Measurements from ENCODE around the gene EYS.

Gene EYS

DNA sequence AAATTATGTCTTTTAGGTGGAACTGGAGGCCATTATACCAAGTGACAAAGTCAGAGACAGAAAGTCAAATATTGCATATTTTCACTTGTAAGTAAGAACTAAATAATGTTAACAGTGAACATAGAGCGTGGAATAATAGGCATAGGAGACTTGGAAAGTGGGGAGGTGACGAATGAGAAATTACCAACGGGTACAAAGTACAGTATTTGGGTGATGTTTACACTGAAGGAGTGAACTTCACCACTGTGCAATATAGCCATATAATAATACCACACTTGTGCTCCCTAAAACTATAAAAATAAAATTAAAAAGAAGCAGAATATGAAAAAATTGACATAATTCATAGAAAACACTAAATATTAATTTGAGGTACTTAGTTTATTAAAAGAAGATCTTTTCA is 14.9 kb downstream of the EYS start:
- no peaks in the 10 kb centered on the region for H3K9me3 ChIP-seq (ENCODE audit: control insufficient read depth, insufficient read depth, low read depth, low read length)
- H3K27me3 ChIP-seq (ENCODE audit: control insufficient read depth, insufficient read depth, low read length) = no peaks in the 10 kb centered on the region

GRCh38 chr6:65680232-65680631 is 26.8 kb downstream of the EYS start:
- Histone ChIP-seq H3K4me3 (ENCODE audit: low read depth, low read length) (no peak overlapping the region), H3K9me3 (ENCODE audit: control insufficient read depth, insufficient read depth, low read depth, low read length) (no peaks in the 10 kb centered on the region; the same call in 1 of the 2 replicates), H3K9ac (ENCODE audit: low read length) (no peak overlapping the region), H3K27me3 (ENCODE audit: control insufficient read depth, insufficient read depth, low read length) (no peaks in the 10 kb centered on the region), H3K36me3 (ENCODE audit: control insufficient read depth, insufficient read depth, low read length) (no peaks in the 10 kb centered on the region), H3K27ac (ENCODE audit: low read depth, low read length) (no peak overlapping the region), H3K4me1 (ENCODE audit: control insufficient read depth, insufficient read depth, low read length) (peaks cover 4% of the 10 kb centered on the region)

More for the DNA sequence above, 14.9 kb downstream of the EYS start:
- Histone ChIP-seq H3K9ac (ENCODE audit: low read length) (no peak overlapping the region), H3K27ac (ENCODE audit: low read depth, low read length) (no peak overlapping the region), H3K36me3 (ENCODE audit: control insufficient read depth, insufficient read depth, low read length) (no peaks in the 10 kb centered on the region), H3K4me3 (ENCODE audit: low read depth, low read length) (no peak overlapping the region), H3K4me1 (ENCODE audit: control insufficient read depth, insufficient read depth, low read length) (no peaks in the 10 kb centered on the region)

GRCh38 chr6:65671922-65672321 is 35.1 kb downstream of the EYS start:
- peaks cover 5% of the 10 kb centered on the region for H3K9me3 ChIP-seq (ENCODE audit: control insufficient read depth, insufficient read depth, low read depth, low read length)
- peak overlapping the region; percentile 64; the same call in 1 of the 2 replicates for H3K27ac ChIP-seq (ENCODE audit: low read depth, low read length)
- H3K9ac ChIP-seq (ENCODE audit: low read length) = peak overlapping the region; percentile 49
- H3K4me1 ChIP-seq (ENCODE audit: control insufficient read depth, insufficient read depth, low read length) = peaks cover 18% of the 10 kb centered on the region; the same call in 1 of the 2 replicates
- no peaks in the 10 kb centered on the region for H3K36me3 ChIP-seq (ENCODE audit: control insufficient read depth, insufficient read depth, low read length)
- H3K4me3 ChIP-seq (ENCODE audit: low read depth, low read length) = no peak overlapping the region; the same call in 1 of the 2 replicates
- no peaks in the 10 kb centered on the region for H3K27me3 ChIP-seq (ENCODE audit: control insufficient read depth, insufficient read depth, low read length)

- H3K36me3 ChIP-seq (ENCODE audit: control insufficient read depth, insufficient read depth, low read length) = no peaks in the 10 kb centered on the region
- H3K4me3 ChIP-seq (ENCODE audit: low read depth, low read length) = no peak overlapping the region
- H3K27me3 ChIP-seq (ENCODE audit: control insufficient read depth, insufficient read depth, low read length) = no peaks in the 10 kb centered on the region
- peaks cover 13% of the 10 kb centered on the region; the same call in 1 of the 2 replicates for H3K4me1 ChIP-seq (ENCODE audit: control insufficient read depth, insufficient read depth, low read length)
- no peak overlapping the region for H3K27ac ChIP-seq (ENCODE audit: low read depth, low read length)
- no peak overlapping the region for H3K9ac ChIP-seq (ENCODE audit: low read length)
- H3K9me3 ChIP-seq (ENCODE audit: control insufficient read depth, insufficient read depth, low read depth, low read length) = no peaks in the 10 kb centered on the region; the same call in 1 of the 2 replicates
Observed at GRCh38 chr6:65667916-65668656, 38.9 kb downstream of the EYS start.

- no peaks in the 10 kb centered on the region for H3K36me3 ChIP-seq (ENCODE audit: control insufficient read depth, insufficient read depth, low read length)
- H3K27ac ChIP-seq (ENCODE audit: low read depth, low read length) = no peak overlapping the region
- H3K4me3 ChIP-seq (ENCODE audit: low read depth, low read length) = no peak overlapping the region
- peaks cover 4% of the 10 kb centered on the region; the same call in 1 of the 2 replicates for H3K9me3 ChIP-seq (ENCODE audit: control insufficient read depth, insufficient read depth, low read depth, low read length)
- no peak overlapping the region for H3K9ac ChIP-seq (ENCODE audit: low read length)
- no peaks in the 10 kb centered on the region for H3K27me3 ChIP-seq (ENCODE audit: control insufficient read depth, insufficient read depth, low read length)
- no peaks in the 10 kb centered on the region; the same call in 1 of the 2 replicates for H3K4me1 ChIP-seq (ENCODE audit: control insufficient read depth, insufficient read depth, low read length)
Observed at GRCh38 chr6:65650086-65650485, 56.9 kb downstream of the EYS start.

- no peaks in the 10 kb centered on the region for H3K36me3 ChIP-seq (ENCODE audit: control insufficient read depth, insufficient read depth, low read length)
- no peaks in the 10 kb centered on the region for H3K27me3 ChIP-seq (ENCODE audit: control insufficient read depth, insufficient read depth, low read length)
- no peak overlapping the region for H3K27ac ChIP-seq (ENCODE audit: low read depth, low read length)
- H3K4me1 ChIP-seq (ENCODE audit: control insufficient read depth, insufficient read depth, low read length) = no peaks in the 10 kb centered on the region; the same call in 1 of the 2 replicates
- peaks cover 4% of the 10 kb centered on the region; the same call in 1 of the 2 replicates for H3K9me3 ChIP-seq (ENCODE audit: control insufficient read depth, insufficient read depth, low read depth, low read length)
- no peak overlapping the region for H3K4me3 ChIP-seq (ENCODE audit: low read depth, low read length)
- no peak overlapping the region for H3K9ac ChIP-seq (ENCODE audit: low read length)
Observed at GRCh38 chr6:65649392-65649791, 57.6 kb downstream of the EYS start.

DNA sequence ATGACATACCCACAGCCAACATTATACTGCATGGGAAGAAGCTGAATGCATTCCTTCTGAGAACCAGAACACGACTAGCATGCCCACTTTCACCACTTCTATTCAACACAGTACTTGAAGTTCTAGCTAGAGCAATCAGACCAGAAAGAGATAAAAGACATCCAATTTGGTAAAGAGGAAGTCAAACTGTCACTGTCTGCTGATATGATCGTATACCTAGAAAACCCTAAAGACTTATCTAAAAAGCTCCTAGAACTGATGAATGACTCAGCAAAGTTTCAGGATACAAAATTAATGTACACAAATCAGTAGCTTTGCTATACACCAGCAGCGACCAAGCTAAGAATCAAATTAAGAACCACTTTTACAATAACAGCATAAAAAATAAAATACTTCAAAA is 60.5 kb downstream of the EYS start:
- no peak overlapping the region for H3K27ac ChIP-seq (ENCODE audit: low read depth, low read length)
- no peaks in the 10 kb centered on the region for H3K27me3 ChIP-seq (ENCODE audit: control insufficient read depth, insufficient read depth, low read length)
- H3K9ac ChIP-seq (ENCODE audit: low read length) = no peak overlapping the region
- peaks cover 4% of the 10 kb centered on the region; the same call in 1 of the 2 replicates for H3K9me3 ChIP-seq (ENCODE audit: control insufficient read depth, insufficient read depth, low read depth, low read length)
- H3K4me1 ChIP-seq (ENCODE audit: control insufficient read depth, insufficient read depth, low read length) = no peaks in the 10 kb centered on the region; the same call in 1 of the 2 replicates
- H3K36me3 ChIP-seq (ENCODE audit: control insufficient read depth, insufficient read depth, low read length) = no peaks in the 10 kb centered on the region
- H3K4me3 ChIP-seq (ENCODE audit: low read depth, low read length) = no peak overlapping the region

DNA sequence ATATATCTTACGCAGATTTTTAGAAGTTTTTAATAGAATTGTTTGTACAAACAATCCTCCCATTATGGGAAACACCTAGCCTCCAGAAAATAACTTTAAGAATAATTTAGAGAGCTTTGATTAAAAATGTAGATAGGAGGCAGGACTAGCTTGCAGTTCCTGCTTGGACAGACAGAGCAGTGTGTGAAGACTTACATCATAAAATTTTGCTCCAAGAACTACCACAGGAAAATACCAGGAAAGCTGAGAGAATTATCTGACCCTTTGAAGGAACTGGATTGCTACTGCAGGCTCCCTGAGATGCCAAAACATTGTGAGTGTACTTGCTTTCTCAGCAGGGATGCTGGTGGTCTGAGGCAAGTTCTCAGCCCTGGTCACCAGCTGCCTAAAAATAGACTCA is 64.2 kb downstream of the EYS start:
- Histone ChIP-seq H3K9me3 (ENCODE audit: control insufficient read depth, insufficient read depth, low read depth, low read length) (peaks cover 4% of the 10 kb centered on the region; the same call in 1 of the 2 replicates), H3K27ac (ENCODE audit: low read depth, low read length) (no peak overlapping the region), H3K9ac (ENCODE audit: low read length) (no peak overlapping the region), H3K4me3 (ENCODE audit: low read depth, low read length) (no peak overlapping the region), H3K4me1 (ENCODE audit: control insufficient read depth, insufficient read depth, low read length) (no peaks in the 10 kb centered on the region; the same call in 1 of the 2 replicates), H3K36me3 (ENCODE audit: control insufficient read depth, insufficient read depth, low read length) (no peaks in the 10 kb centered on the region), H3K27me3 (ENCODE audit: control insufficient read depth, insufficient read depth, low read length) (no peaks in the 10 kb centered on the region)

DNA sequence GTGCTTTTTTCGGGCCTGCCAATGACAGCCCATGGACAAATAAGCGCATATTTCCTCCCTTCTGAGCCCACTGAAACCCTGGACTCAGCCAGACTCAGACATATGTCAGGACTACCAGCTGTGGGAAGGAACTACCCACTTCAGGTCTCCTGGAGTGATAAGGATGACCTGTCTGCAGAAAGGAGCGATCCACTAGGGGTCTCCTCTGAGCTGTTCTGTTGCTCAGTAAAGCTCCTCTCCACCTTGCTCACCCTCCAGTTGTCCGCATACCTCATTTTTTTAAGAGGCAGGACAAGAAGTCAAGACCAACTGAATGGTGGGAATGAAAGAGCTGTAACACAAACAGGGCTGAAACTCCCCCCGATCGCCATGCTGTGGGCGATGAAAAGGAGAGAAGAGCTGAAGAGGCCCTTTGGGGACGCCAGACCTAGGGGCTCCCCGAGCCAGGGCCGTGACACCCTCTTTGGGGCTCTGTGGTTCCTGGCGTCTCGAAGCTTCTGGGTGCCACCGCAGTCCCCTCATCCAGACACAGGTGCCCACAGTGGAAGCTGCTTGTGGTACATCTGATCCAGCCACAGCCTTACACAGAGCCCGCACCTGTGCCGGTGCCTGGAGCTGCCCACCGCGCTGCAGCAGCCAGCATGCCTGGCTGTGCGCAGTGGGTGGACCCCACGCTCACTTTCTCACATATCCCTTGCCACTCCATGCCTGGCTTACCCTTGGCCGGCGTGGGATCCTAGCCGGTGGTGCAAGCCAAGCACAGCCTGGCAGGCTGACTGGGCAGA is 68.8 kb downstream of the EYS start:
- Histone ChIP-seq H3K4me3 (ENCODE audit: low read depth, low read length) (no peak overlapping the region), H3K36me3 (ENCODE audit: control insufficient read depth, insufficient read depth, low read length) (no peaks in the 10 kb centered on the region), H3K9ac (ENCODE audit: low read length) (no peak overlapping the region), H3K4me1 (ENCODE audit: control insufficient read depth, insufficient read depth, low read length) (no peaks in the 10 kb centered on the region; the same call in 1 of the 2 replicates), H3K9me3 (ENCODE audit: control insufficient read depth, insufficient read depth, low read depth, low read length) (no peaks in the 10 kb centered on the region), H3K27me3 (ENCODE audit: control insufficient read depth, insufficient read depth, low read length) (no peaks in the 10 kb centered on the region), H3K27ac (ENCODE audit: low read depth, low read length) (no peak overlapping the region)

GRCh38 chr6:65637289-65638046 is 69.6 kb downstream of the EYS start:
- no peak overlapping the region for H3K27ac ChIP-seq (ENCODE audit: low read depth, low read length)
- H3K4me3 ChIP-seq (ENCODE audit: low read depth, low read length) = no peak overlapping the region
- H3K9me3 ChIP-seq (ENCODE audit: control insufficient read depth, insufficient read depth, low read depth, low read length) = no peaks in the 10 kb centered on the region

More at GRCh38 chr6:65637289-65638046, 69.6 kb downstream of the EYS start:
- Histone ChIP-seq H3K9ac (ENCODE audit: low read length) (no peak overlapping the region), H3K4me1 (ENCODE audit: control insufficient read depth, insufficient read depth, low read length) (no peaks in the 10 kb centered on the region; the same call in 1 of the 2 replicates), H3K36me3 (ENCODE audit: control insufficient read depth, insufficient read depth, low read length) (no peaks in the 10 kb centered on the region), H3K27me3 (ENCODE audit: control insufficient read depth, insufficient read depth, low read length) (no peaks in the 10 kb centered on the region)
